HepG2 (cell line): ENCODE results near the gene MRS2.

ENCODE experiments used
- CREB1 ChIP-seq, 2 experiments: fragments of 450-650 bp in 1 of 2; IDR thresholded peaks; 2 replicates each; pipeline ENCODE4 v1.6.1; 2016 to 2017; ENCODE audit warnings: control low read depth in 1 of 2, mild to moderate bottlenecking in 1 of 2, missing compliant biosample characterization in 1 of 2, missing genetic modification characterization in 1 of 2
- FOXK2 ChIP-seq: fragments of 450-650 bp; IDR thresholded peaks from 2 replicates; pipeline ENCODE4 v1.6.1; 2016
- GZF1 ChIP-seq: sonication (generic); formaldehyde crosslinking; IDR thresholded peaks from 2 replicates; pipeline ENCODE4 v1.5.1; 2020; ENCODE audit warnings: mild to moderate bottlenecking, missing genetic modification reagents
- HNRNPL ChIP-seq: fragments of 200-400 bp; formaldehyde crosslinking; IDR thresholded peaks from 2 replicates; pipeline ENCODE4 v1.6.1; 2017; ENCODE audit warnings: mild to moderate bottlenecking, low read depth, low read length
- HOXA7 ChIP-seq: sonication (generic); formaldehyde crosslinking; IDR thresholded peaks from 2 replicates; pipeline ENCODE4 v1.8.1; 2022; ENCODE audit warnings: mild to moderate bottlenecking, missing genetic modification reagents, moderate library complexity
- MYNN ChIP-seq: sonication (generic); formaldehyde crosslinking; IDR thresholded peaks from 2 replicates; pipeline ENCODE4 v1.4.0; 2020; ENCODE audit warnings: mild to moderate bottlenecking, low read depth, missing genetic modification reagents
- PAX8 ChIP-seq: sonication (generic); formaldehyde crosslinking; IDR thresholded peaks from 2 replicates; pipeline ENCODE4 v1.8.0; 2022; ENCODE audit warnings: mild to moderate bottlenecking, missing genetic modification reagents, borderline replicate concordance
- TARDBP ChIP-seq: sonication (generic); formaldehyde crosslinking; IDR thresholded peaks from 2 replicates; pipeline ENCODE4 v1.8.0; 2022; ENCODE audit warnings: mild to moderate bottlenecking, missing genetic modification reagents
- TCF12 ChIP-seq, 2 experiments: fragments of 450-650 bp in 1 of 2; sonication (generic) in 1 of 2; formaldehyde crosslinking in 1 of 2; IDR thresholded peaks; 2 replicates each; pipeline versions ENCODE4 v1.6.1 to v1.8.0; 2017 to 2022; ENCODE audit warnings: antibody characterized with exemption in 1 of 2, mild to moderate bottlenecking in 1 of 2, missing genetic modification reagents in 1 of 2, moderate library complexity in 1 of 2
- THYN1 ChIP-seq: sonication (generic); formaldehyde crosslinking; IDR thresholded peaks from 2 replicates; pipeline ENCODE4 v1.8.1; 2023; ENCODE audit warnings: low read depth, mild to moderate bottlenecking, moderate library complexity, missing genetic modification reagents, borderline replicate concordance
- ZNF30 ChIP-seq: sonication (generic); formaldehyde crosslinking; IDR thresholded peaks from 2 replicates; pipeline ENCODE4 v1.5.0; 2020; ENCODE audit warnings: mild to moderate bottlenecking, missing genetic modification reagents
- ZNF335 ChIP-seq: sonication (generic); formaldehyde crosslinking; IDR thresholded peaks from 2 replicates; pipeline ENCODE4 v1.4.0; 2020; ENCODE audit warnings: missing genetic modification reagents
- TF ChIP-seq, protein P1 (sequence below): sonication (generic); formaldehyde crosslinking; IDR thresholded peaks from 2 replicates; pipeline ENCODE4 v1.5.0; 2020; ENCODE audit warnings: mild to moderate bottlenecking, missing genetic modification reagents, moderate library complexity
- TF ChIP-seq, protein P2 (sequence below): sonication (generic); formaldehyde crosslinking; IDR thresholded peaks from 2 replicates; pipeline ENCODE4 v1.5.1; 2020; ENCODE audit warnings: missing genetic modification reagents, mild to moderate bottlenecking, borderline replicate concordance

DNA sequence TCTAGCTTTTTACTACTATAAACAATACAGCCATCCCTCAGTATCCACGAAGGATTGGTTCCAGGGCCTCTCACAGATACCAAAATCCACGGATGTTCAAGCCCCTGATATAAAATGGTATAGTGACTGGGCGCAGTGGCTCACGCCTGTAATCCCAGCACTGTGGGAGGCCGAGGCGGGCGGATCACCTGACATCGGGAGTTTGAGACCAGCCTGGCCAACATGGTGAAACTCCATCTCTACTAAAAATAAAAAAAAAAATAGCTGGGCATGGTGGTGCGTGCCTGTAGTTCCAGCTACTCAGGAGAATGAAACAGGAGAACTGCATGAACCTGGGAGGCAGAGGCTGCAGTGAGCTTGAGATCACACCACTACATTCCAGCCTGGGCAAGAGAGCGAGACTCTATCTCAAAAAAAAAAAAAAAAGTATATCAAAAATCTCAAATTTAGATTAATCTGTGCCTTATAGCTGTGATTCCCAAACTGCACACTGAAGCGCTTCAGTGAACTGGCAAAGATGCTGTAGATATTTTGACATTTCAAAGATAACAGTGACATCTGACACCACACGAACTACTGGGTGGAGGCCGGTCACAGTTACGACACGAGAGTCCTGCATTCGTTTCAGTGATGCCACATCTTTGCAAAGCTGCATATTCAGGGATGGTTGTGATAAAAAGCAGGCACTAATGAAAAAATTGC is 38.3 kb downstream of the MRS2 start:
- TF ChIP-seq ZNF335 (CRISPR knock-in tag) = no peak
- TF ChIP-seq, protein P1, sequence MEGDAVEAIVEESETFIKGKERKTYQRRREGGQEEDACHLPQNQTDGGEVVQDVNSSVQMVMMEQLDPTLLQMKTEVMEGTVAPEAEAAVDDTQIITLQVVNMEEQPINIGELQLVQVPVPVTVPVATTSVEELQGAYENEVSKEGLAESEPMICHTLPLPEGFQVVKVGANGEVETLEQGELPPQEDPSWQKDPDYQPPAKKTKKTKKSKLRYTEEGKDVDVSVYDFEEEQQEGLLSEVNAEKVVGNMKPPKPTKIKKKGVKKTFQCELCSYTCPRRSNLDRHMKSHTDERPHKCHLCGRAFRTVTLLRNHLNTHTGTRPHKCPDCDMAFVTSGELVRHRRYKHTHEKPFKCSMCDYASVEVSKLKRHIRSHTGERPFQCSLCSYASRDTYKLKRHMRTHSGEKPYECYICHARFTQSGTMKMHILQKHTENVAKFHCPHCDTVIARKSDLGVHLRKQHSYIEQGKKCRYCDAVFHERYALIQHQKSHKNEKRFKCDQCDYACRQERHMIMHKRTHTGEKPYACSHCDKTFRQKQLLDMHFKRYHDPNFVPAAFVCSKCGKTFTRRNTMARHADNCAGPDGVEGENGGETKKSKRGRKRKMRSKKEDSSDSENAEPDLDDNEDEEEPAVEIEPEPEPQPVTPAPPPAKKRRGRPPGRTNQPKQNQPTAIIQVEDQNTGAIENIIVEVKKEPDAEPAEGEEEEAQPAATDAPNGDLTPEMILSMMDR (CRISPR knock-in tag) = no peak
- TF ChIP-seq HNRNPL = no peak
- TF ChIP-seq TARDBP (CRISPR knock-in tag) = no peak
- no peak for TF ChIP-seq CREB1 (IDR thresholded peaks at IDR 0.05)
- no peak for TF ChIP-seq CREB1 (CRISPR knock-in tag; IDR thresholded peaks at IDR 0.05)
- no peak for TF ChIP-seq THYN1
- no peak for TF ChIP-seq MYNN (CRISPR knock-in tag)
- no peak for TF ChIP-seq FOXK2
- TF ChIP-seq, protein P2, sequence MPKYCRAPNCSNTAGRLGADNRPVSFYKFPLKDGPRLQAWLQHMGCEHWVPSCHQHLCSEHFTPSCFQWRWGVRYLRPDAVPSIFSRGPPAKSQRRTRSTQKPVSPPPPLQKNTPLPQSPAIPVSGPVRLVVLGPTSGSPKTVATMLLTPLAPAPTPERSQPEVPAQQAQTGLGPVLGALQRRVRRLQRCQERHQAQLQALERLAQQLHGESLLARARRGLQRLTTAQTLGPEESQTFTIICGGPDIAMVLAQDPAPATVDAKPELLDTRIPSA (CRISPR knock-in tag) = no peak
- no peak for TF ChIP-seq ZNF30 (CRISPR knock-in tag)
- no peak for TF ChIP-seq GZF1 (CRISPR knock-in tag)
- no peak for TF ChIP-seq PAX8 (CRISPR knock-in tag)
- no peak for TF ChIP-seq TCF12 (IDR thresholded peaks at IDR 0.05)
- no peak for TF ChIP-seq TCF12 (CRISPR knock-in tag; IDR thresholded peaks at IDR 0.05)
- no peak for TF ChIP-seq HOXA7 (CRISPR knock-in tag)
